GM20000 (cell line): Measurements from ENCODE around the gene FAM151A.

ENCODE experiments used
- DNase-seq: peaks from one replicate; pipeline ENCODE4 v3.0.0; 2012; ENCODE audit warnings: low spot score
- TF ChIP-seq, protein P1 (sequence below): IDR thresholded peaks from 2 replicates; pipeline ENCODE4 v1.5.1; 2012; ENCODE audit warnings: mild to moderate bottlenecking, control low read depth; ENCODE audit errors: extremely low read depth, missing control alignments

FAM151A gene

DNA sequence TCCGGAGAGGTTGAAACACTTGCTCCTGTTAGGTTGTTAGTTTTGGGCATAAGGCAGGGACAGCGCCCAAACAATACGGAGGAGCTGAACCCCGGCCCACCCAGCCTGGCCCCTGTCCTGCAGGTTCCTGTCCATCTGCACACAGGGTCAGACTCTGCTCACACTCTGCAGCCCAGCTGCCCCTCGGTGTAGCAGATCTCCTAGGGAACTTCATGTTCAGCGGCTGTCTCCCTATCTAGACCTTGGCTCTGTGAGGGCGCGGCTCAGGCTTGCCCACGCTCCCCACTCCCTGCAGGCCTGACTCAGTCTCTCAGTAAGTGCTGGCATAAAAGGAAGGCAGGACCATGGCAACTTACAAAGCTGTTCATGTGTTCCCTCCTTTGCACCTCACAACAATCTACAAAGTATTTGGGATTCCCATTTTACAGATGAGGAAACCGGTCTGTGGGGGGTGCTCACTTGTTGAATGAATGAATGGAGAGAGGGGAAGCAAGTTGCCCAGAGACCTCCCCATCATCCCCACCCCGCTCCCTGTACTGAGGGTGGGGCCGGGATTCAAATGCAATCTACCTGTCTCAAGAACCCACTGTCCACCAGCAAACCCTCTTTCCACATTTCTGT lies 49.1 kb downstream of the FAM151A start:
- TF ChIP-seq, protein P1, sequence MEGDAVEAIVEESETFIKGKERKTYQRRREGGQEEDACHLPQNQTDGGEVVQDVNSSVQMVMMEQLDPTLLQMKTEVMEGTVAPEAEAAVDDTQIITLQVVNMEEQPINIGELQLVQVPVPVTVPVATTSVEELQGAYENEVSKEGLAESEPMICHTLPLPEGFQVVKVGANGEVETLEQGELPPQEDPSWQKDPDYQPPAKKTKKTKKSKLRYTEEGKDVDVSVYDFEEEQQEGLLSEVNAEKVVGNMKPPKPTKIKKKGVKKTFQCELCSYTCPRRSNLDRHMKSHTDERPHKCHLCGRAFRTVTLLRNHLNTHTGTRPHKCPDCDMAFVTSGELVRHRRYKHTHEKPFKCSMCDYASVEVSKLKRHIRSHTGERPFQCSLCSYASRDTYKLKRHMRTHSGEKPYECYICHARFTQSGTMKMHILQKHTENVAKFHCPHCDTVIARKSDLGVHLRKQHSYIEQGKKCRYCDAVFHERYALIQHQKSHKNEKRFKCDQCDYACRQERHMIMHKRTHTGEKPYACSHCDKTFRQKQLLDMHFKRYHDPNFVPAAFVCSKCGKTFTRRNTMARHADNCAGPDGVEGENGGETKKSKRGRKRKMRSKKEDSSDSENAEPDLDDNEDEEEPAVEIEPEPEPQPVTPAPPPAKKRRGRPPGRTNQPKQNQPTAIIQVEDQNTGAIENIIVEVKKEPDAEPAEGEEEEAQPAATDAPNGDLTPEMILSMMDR: no peak

DNA sequence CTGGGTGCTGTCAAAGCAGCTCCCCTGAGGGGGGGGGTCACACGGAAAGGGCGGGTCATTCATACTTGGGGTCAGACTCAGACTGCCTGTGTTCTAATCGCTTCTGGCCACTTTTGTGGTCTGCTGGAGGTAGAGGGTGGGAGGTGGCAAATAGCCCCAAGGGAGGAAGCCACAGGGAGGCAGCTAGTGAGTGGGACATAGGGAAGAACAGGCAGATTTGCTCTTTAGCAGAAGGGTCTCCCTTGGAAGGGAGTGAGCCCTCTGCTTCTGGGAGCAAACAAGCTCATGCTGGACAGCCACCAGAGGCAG lies 50.8 kb downstream of the FAM151A start:
- DNase-seq: no peak

More for the DNA sequence above, 49.1 kb downstream of the FAM151A start:
- no peak for DNase-seq

DNA sequence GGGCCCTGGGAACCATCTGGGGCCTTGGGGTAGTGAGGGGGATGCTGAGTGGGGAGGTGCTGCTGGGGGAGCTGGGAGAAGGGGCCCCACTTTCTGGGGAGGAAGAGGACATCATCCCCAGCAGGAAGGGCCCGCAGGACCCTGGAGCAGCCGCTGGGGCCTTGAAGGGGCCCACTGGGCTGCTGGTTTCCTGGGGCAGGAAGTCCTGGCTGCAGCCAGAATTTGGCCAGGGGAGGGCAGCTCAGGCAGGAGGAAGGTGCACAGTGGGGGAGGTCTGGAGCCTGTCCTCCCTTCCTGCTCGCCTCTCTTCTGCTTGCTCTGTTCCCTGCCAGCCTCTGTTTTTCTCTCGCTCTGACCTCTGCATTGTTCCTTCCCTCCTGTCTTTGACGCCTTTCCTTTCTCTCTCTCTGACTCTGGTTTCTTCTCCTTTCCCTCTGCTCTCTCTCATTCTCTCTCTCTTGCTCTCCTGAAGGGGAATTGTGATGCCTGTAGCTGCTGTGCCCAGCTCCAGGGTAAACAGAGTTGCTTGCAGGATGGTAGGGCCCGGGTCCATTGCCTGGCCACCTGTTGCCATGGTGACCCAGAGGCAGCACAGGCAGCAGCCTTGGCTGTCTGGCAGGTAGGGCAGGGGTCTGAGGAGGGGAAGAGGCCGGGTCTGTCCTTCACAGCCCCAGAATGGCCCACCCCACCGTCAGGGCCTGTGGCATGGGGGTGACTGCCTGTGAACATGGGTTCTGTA lies 51.4 kb downstream of the FAM151A start:
- DNase-seq: no peak
- TF ChIP-seq, protein P1: no peak

More for the DNA sequence above, 50.8 kb downstream of the FAM151A start:
- TF ChIP-seq, protein P1: no peak

DNA sequence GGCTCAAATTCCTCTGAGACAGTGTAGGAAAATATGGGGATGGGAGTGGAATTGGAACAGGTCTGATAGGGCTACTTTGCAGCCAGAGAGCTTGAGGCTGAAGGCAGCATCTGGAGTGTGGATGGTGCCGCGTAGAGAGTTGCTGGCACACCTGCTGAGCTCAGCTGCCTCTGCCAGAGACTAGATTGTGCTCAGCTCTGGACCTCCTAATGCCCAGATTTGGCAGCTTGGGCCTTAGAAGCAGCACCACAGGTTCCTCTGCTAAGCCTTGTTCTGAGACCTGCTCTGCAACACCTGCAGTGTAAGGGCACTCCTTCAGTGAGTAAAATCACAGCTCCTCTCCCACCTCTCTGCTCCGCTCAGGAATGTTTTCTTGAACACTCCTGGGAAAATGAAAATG lies 52.0 kb downstream of the FAM151A start:
- TF ChIP-seq, protein P1: no peak
- DNase-seq: no peak

DNA sequence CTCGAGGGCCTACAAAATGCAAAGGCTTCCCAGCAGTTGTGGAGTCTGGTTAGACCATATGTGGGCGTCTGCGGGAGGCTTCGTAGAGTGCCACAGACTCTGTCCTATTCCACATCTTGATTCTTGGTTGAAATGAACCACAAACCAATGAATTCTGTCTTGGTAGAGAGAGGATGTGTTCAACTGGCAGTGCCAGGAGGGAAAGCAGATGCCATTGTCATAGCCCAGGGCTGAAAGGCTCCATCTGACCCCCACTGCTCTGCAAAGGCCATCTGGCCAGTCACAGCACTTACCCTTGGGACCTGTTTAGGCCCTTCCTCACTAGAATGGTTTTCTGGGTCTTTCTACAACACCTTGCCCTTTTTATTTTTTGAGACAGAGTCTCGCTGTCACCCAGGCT lies 53.2 kb downstream of the FAM151A start:
- no peak for DNase-seq
- TF ChIP-seq, protein P1: no peak

DNA sequence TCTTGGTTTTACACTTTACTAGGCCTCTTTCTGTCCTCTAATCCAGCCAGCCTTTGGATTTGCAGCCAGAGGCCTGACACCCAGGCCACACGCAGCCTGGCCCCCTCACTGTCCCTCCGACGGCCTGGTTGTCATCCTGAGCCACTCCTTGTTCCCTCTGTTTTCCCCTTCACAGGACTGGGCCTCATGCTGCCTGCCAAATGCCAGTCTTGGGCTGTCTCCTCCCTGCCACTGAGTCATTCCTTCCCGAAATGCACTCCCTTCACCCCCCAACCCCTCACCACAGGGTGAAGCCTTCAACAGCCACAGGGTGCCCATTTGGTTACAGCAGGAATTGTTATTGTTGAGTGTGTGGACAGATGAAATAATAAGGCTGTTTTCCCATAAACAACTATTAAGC lies 54.0 kb downstream of the FAM151A start:
- TF ChIP-seq, protein P1: no peak
- no peak for DNase-seq

DNA sequence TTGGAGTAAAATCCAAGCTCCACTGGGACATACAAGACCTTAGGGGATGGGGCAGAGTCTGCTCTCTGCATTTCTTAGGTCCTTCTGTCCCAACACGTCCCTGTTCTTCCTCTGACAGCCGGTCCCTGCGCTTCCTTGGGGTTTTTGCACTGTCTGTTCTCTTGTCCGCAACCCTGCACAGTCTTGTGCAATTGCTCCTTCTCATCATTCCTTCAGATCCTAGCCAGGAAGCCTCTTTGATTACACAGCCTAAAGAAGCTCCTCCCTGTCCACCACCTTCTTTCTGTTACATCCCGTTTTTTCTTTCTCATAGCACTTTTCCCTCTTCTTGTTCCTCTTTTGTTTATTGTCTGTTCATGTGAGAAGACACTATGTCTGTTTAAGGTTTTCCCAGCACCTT lies 55.4 kb downstream of the FAM151A start:
- TF ChIP-seq, protein P1: no peak
- DNase-seq: no peak
